Peyer's patch (tissue), 4 donors: Measurements from ENCODE around the gene UTS2R.

ENCODE experiments used
- POLR2A ChIP-seq, 2 donors: fragments of 450-650 bp; IDR thresholded peaks; one replicate each; pipeline ENCODE4 v1.5.1; 2017; ENCODE audit warnings: antibody characterized with exemption in 2 of 2, mild to moderate bottlenecking in 2 of 2, moderate library complexity in 2 of 2
- TF ChIP-seq, protein P1 (sequence below), 6 experiments: fragments of 450-650 bp in 4 of 6; fragments of 200-600 bp in 2 of 6; sonication (generic) in 1 of 6; IDR thresholded peaks; one replicate each; pipeline ENCODE4 v1.5.1; 2017 to 2019; ENCODE audit warnings: antibody characterized with exemption in 6 of 6, mild to moderate bottlenecking in 3 of 6, moderate library complexity in 1 of 6

DNA sequence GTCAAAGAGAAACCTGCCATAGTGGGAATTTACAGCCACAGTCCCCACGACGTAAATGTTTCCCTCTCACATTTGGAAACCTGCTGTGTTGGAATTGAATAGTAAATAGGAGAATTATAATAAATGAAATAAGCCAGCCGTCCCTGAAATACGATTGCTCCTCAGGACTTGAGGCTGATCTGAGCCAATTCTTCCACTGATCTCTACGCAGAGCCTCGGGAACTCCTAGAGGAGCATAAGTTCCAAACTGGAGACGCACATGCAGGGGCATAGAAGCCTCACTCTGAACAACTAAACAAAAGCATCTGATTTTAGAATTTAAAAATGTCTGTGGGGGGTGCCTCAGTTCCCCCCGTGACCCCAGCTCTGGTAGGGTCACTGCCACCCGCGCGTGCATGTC, 22.7 kb upstream of the UTS2R start:
- TF ChIP-seq, protein P1, sequence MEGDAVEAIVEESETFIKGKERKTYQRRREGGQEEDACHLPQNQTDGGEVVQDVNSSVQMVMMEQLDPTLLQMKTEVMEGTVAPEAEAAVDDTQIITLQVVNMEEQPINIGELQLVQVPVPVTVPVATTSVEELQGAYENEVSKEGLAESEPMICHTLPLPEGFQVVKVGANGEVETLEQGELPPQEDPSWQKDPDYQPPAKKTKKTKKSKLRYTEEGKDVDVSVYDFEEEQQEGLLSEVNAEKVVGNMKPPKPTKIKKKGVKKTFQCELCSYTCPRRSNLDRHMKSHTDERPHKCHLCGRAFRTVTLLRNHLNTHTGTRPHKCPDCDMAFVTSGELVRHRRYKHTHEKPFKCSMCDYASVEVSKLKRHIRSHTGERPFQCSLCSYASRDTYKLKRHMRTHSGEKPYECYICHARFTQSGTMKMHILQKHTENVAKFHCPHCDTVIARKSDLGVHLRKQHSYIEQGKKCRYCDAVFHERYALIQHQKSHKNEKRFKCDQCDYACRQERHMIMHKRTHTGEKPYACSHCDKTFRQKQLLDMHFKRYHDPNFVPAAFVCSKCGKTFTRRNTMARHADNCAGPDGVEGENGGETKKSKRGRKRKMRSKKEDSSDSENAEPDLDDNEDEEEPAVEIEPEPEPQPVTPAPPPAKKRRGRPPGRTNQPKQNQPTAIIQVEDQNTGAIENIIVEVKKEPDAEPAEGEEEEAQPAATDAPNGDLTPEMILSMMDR (IDR thresholded peaks at IDR 0.05): no peak
- no peak for TF ChIP-seq POLR2A (IDR thresholded peaks at IDR 0.05)
